Measurements from ENCODE around the gene VEPH1. TPM values are rescaled to one million over a fixed set of nuclear protein-coding genes. Genes with fewer than 3 reads are reported as not detected.

VEPH1 gene
- total RNA-seq, 1 experiment from 2014 or later, result 7.7 TPM

- Histone ChIP-seq H3K23ac (ENCODE audit: insufficient read length, low read depth, low read length) (no peak overlapping the region), H2BK5ac (ENCODE audit: insufficient read length, low read length) (no peak overlapping the region), H3K18ac (ENCODE audit: insufficient read length, low read depth, low read length) (no peak overlapping the region), H4K20me1 (ENCODE audit: control insufficient read depth, insufficient read depth, insufficient read length) (no peaks in the 10 kb centered on the region), H4K91ac (ENCODE audit: insufficient read length, low read depth, low read length) (no peak overlapping the region), H2BK15ac (ENCODE audit: low read depth, low read length) (no peak overlapping the region), H3K27me3 (ENCODE audit: insufficient read depth, low read length) (no peaks in the 10 kb centered on the region), H3K79me2 (ENCODE audit: insufficient read depth, low read length) (no peaks in the 10 kb centered on the region), H4K5ac (ENCODE audit: insufficient read length, low read depth, low read length) (no peak overlapping the region), H3K4me2 (ENCODE audit: insufficient read depth, insufficient read length, low read length) (no peak overlapping the region), H3K56ac (ENCODE audit: insufficient read length, low read depth, low read length) (no peak overlapping the region), H3K23me2 (ENCODE audit: insufficient read length, low read depth, low read length, poor library complexity, severe bottlenecking) (no peaks in the 10 kb centered on the region), H3K9ac (ENCODE audit: extremely low read depth, insufficient read length, low read length) (no peak overlapping the region), H3K79me1 (ENCODE audit: insufficient read depth, low read depth, low read length, poor library complexity, severe bottlenecking) (no peaks in the 10 kb centered on the region), H2AFZ (ENCODE audit: low read length) (no peak overlapping the region), H2BK20ac (ENCODE audit: low read depth, low read length, poor library complexity, severe bottlenecking) (no peak overlapping the region), H3K4me1 (ENCODE audit: insufficient read depth, low read length) (no peaks in the 10 kb centered on the region), H3K4ac (ENCODE audit: low read depth, low read length) (no peak overlapping the region), H2AK5ac (ENCODE audit: insufficient read length, low read length) (no peak overlapping the region), H2BK12ac (ENCODE audit: insufficient read length, low read depth, low read length) (no peak overlapping the region), H3K14ac (ENCODE audit: insufficient read depth, low read length) (no peak overlapping the region), H4K8ac (replicated peaks; ENCODE audit: insufficient read length, low read depth, low read length) (no peak overlapping the region), H3T11ph (ENCODE audit: low read length) (no peak overlapping the region), H2BK120ac (ENCODE audit: low read depth, low read length, poor library complexity, severe bottlenecking) (no peak overlapping the region), H3K9me3 (ENCODE audit: control insufficient read depth, low read depth, low read length) (no peaks in the 10 kb centered on the region), H3K27ac (ENCODE audit: insufficient read length, low read depth, low read length) (no peak overlapping the region)
- no peak for DNase-seq
- no peak for TF ChIP-seq CTCF (conservative IDR thresholded peaks at IDR 0.05)
- Mint-ChIP-seq H3K27ac (no peak overlapping the region), H3K36me3 (ENCODE audit: insufficient read depth in 1 of 3, low read depth in 3 of 3) (no peaks in the 10 kb centered on the region), H3K27me3 (ENCODE audit: low read depth) (no peaks in the 10 kb centered on the region), H3K4me3 (no peak overlapping the region), H3K9me3 (no peaks in the 10 kb centered on the region), H3K4me1 (peaks cover 0 to 6% of the 10 kb centered on the region in 2 experiments; a peak in 2 of 4 replicates)
- no CpG with 5 or more reads among the region's 4 CpGs for WGBS (ENCODE audit: extremely low coverage, insufficient read length, low lambda C conversion rate)
Observed at GRCh38 chr3:157241599-157241998, 261.6 kb downstream of the VEPH1 start.
